Measurements from ENCODE around the gene LRCH1. TPM values are rescaled to one million over a fixed set of nuclear protein-coding genes. Genes with fewer than 3 reads are reported as not detected.

LRCH1 gene
- total and polyA plus RNA-seq, 10 of the 15 experiments (the other 5 are each of a cell fraction or from before 2014, with no cell fraction given) = 5.3 to 48.9 (median 14.4) TPM

DNA sequence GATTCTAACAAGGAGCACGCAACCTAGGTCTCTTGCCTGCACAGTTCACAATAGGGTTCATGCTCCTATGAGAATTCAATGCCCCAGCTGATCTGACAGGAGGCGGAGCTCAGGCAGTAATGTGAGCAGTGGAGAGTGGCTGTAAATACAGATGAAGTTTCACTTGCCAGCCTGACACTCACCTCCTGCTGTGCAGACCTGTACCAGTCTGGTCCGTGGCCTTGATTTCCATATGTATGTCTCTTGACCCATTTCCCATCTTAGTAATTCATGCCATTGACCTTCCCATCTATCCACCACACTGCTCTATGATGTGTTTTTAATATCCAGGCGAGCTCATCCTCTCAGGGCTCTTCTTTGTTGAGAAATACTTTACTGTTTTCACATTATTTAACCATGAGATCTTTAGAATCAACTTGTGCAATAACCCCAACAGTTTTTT, 95.2 kb downstream of the LRCH1 start:
- FAIRE-seq = peak; percentile 7
- TF ChIP-seq MEF2B (IDR thresholded peaks at IDR 0.05; ENCODE audit: partially characterized antibody, poor library complexity, severe bottlenecking) (no peak), KAT2A (conservative IDR thresholded peaks at IDR 0.05; ENCODE audit: control insufficient read depth, low read depth, low read length) (no peak), SMARCA5 (IDR thresholded peaks at IDR 0.05) (peak; percentile 14; the same call in 1 of the 2 replicates), EED (IDR thresholded peaks at IDR 0.05; ENCODE audit: low read depth) (0 out of 2 replicates have a peak, but pooled peaks have one; percentile 15), SREBF2 (IDR thresholded peaks at IDR 0.05; ENCODE audit: low read length) (no peak), RAD51 (IDR thresholded peaks at IDR 0.05) (peak; percentile 52; the same call in 1 of the 2 replicates)
- TF ChIP-seq, protein P1, sequence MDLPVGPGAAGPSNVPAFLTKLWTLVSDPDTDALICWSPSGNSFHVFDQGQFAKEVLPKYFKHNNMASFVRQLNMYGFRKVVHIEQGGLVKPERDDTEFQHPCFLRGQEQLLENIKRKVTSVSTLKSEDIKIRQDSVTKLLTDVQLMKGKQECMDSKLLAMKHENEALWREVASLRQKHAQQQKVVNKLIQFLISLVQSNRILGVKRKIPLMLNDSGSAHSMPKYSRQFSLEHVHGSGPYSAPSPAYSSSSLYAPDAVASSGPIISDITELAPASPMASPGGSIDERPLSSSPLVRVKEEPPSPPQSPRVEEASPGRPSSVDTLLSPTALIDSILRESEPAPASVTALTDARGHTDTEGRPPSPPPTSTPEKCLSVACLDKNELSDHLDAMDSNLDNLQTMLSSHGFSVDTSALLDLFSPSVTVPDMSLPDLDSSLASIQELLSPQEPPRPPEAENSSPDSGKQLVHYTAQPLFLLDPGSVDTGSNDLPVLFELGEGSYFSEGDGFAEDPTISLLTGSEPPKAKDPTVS (IDR thresholded peaks at IDR 0.05; ENCODE audit: low read depth, low read length) = no peak
- TF ChIP-seq, protein P2, sequence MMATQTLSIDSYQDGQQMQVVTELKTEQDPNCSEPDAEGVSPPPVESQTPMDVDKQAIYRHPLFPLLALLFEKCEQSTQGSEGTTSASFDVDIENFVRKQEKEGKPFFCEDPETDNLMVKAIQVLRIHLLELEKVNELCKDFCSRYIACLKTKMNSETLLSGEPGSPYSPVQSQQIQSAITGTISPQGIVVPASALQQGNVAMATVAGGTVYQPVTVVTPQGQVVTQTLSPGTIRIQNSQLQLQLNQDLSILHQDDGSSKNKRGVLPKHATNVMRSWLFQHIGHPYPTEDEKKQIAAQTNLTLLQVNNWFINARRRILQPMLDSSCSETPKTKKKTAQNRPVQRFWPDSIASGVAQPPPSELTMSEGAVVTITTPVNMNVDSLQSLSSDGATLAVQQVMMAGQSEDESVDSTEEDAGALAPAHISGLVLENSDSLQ (IDR thresholded peaks at IDR 0.05) = peak; percentile 74
- TF ChIP-seq, protein P3, sequence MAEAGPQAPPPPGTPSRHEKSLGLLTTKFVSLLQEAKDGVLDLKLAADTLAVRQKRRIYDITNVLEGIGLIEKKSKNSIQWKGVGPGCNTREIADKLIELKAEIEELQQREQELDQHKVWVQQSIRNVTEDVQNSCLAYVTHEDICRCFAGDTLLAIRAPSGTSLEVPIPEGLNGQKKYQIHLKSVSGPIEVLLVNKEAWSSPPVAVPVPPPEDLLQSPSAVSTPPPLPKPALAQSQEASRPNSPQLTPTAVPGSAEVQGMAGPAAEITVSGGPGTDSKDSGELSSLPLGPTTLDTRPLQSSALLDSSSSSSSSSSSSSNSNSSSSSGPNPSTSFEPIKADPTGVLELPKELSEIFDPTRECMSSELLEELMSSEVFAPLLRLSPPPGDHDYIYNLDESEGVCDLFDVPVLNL (IDR thresholded peaks at IDR 0.05; ENCODE audit: low read depth, low read length) = no peak
- peak overlapping the region; percentile 71 for H3K4me2 ChIP-seq (ENCODE audit: control insufficient read depth, insufficient read depth)
- H4K20me1 ChIP-seq (ENCODE audit: control insufficient read depth, insufficient read depth) = peaks cover 3% of the 10 kb centered on the region; the same call in 1 of the 2 replicates
- POLR2A ChIA-PET = interaction anchor here (1.0 to 3.0 kb wide), 8 partner anchors 8 to 57 kb away, joined by 3 to 11 read pairs (median 4); no protein-coding TSS in a partner anchor
- intact Hi-C loops (cut with micrococcal nuclease; ENCODE audit: unreplicated experiment) (no loop called here), in situ Hi-C loops (cut with MboI) (no loop called here)
- H3K27me3 ChIP-seq (replicated peaks in 1 of 2; ENCODE audit: control insufficient read depth in 2 of 2, insufficient read depth in 2 of 2, low read length in 1 of 2) = no peaks in the 10 kb centered on the region
- H3K27ac ChIP-seq (ENCODE audit: control insufficient read depth, insufficient read depth) = no peak overlapping the region
- SMC1A ChIA-PET (ENCODE audit: uncharacterized antibody, unreplicated experiment) = interaction anchor here (0.7 to 23.6 kb wide), 17 partner anchors 9 to 96 kb away, joined by 3 to 456 read pairs (median 6); no protein-coding TSS in a partner anchor
- CTCF ChIA-PET = interaction anchor here (0.7 to 1.8 kb wide), 5 partner anchors 8 to 96 kb away, joined by 3 to 7 read pairs (median 3); no protein-coding TSS in a partner anchor
- RAD21 ChIA-PET (ENCODE audit: unreplicated experiment) = interaction anchor here (0.8 to 4.2 kb wide), 16 partner anchors 9 to 93 kb away, joined by 3 to 18 read pairs (median 5); no protein-coding TSS in a partner anchor
- 19% methylated on average over 4 of the region's 4 CpGs for WGBS (ENCODE audit: insufficient coverage, insufficient replicate concordance, low lambda C conversion rate, missing lambda C conversion rate)
- ATAC-seq = peak; percentile 95
- no TSS peak for BruUV-seq (replicated peaks)
- H3K79me2 ChIP-seq (ENCODE audit: control insufficient read depth, insufficient read depth, low read length) = peaks cover 73% of the 10 kb centered on the region
- no peak for DNase-seq (ENCODE audit: low read depth, low spot score)
- no peak overlapping the region for H2AFZ ChIP-seq (ENCODE audit: control insufficient read depth, low read depth, low read length)
- no peak overlapping the region for H3K4me3 ChIP-seq
- H3K4me1 ChIP-seq (ENCODE audit: control insufficient read depth, insufficient read depth, low read length) = peaks cover 34% of the 10 kb centered on the region
- H3K9me3 ChIP-seq (replicated peaks; ENCODE audit: control insufficient read depth, insufficient read depth, low read length) = no peaks in the 10 kb centered on the region
- no peak overlapping the region for H3K9ac ChIP-seq (ENCODE audit: control insufficient read depth, insufficient read depth, low read length)
- no peaks in the 10 kb centered on the region; a peak in 2 of 4 replicates for H3K36me3 ChIP-seq (ENCODE audit: control insufficient read depth in 2 of 2, insufficient read depth in 2 of 2, low read length in 1 of 2)

Measured in GM12878 (cell line).